Measurements from ENCODE around the gene GPX1. TPM values are rescaled to one million over a fixed set of nuclear protein-coding genes. Genes with fewer than 3 reads are reported as not detected.
"Not testable (repeated sequence)": the region's sequence is repeated elsewhere in the genome, so short reads cannot be mapped to it uniquely, and the experiment has no call there.

The GPX1 gene
- polyA plus RNA-seq, 3 donors: 96.7 to 170 (median 148) TPM

- DNase-seq (ENCODE audit: extremely low read depth in 1 of 11, low read depth in 9 of 11, low spot score in 4 of 11): peak; percentile 67 to 90 (median 84)
Measured at GRCh38 chr3:49339941-49340800, 18.0 kb downstream of the GPX1 start, which contains the start of gene USP4. USP4 (minus strand) TSS chr3:49340053; CDS start chr3:49340024, 29 bp downstream.

DNA sequence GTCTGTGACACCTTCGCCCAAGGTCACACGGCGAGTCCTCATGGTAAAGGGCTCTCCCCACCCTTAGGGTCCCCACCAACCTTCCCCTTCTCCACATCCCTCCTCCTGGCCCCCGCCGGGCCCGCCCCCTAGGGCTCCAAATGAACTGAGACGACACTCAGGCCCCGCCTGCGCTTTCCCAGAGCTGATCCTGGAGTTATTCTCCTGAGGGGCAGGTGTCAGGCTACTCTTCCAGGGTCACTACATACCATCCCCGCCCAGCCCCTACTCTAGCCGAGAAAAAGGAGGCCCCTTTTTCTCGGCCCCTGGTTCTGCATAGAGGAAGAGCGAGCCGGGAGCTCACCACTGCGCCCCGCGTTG, 18.6 kb downstream of the GPX1 start:
- peak in 1 of 11 donors; percentile 32 for DNase-seq (ENCODE audit: extremely low read depth in 1 of 11, low read depth in 9 of 11, low spot score in 4 of 11)

DNA sequence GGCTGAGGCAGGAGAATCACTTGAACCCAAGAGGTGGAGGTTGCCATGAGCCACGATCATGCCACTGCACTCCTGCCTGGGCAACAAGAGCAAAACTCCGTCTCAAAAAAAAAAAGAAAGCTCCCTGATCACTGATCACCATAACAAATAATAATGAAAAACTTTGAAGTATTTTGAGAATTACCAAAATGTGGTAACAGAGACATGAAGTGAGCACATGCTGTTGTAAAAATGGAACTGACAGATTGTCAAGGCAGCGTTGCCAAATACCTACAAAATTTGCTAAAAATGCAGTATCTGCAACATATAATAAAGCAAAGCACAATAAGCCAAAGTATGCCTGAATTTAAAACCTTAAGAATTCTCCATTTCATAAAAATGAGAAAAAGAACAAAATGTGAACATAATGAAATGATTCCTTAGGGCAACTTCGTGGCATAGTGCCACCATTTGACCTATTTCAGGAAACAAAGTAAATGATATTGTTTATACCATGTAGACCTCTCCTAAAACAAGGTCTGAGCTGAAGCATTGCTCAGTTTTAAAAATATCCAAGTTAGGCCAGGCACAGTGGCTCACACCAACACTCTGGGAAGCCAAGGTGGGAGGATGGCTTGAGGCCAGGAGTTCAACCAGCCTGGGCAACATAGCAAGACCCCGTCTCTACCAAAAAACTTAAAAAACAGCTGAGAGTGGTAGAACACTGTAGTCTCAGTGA, 24.1 kb downstream of the GPX1 start:
- no peak for DNase-seq (ENCODE audit: extremely low read depth in 1 of 11, low read depth in 9 of 11, low spot score in 4 of 11)

GRCh38 chr3:49333091-49333490, 25.1 kb downstream of the GPX1 start:
- no peak for DNase-seq (ENCODE audit: extremely low read depth in 1 of 11, low read depth in 9 of 11, low spot score in 4 of 11)

GRCh38 chr3:49329186-49329585, 29.0 kb downstream of the GPX1 start:
- DNase-seq (ENCODE audit: extremely low read depth in 1 of 11, low read depth in 9 of 11, low spot score in 4 of 11): no peak

GRCh38 chr3:49328350-49328749, 29.8 kb downstream of the GPX1 start:
- not testable (repeated sequence) for DNase-seq (ENCODE audit: extremely low read depth in 1 of 11, low read depth in 9 of 11, low spot score in 4 of 11)

- no peak for DNase-seq (ENCODE audit: extremely low read depth in 1 of 11, low read depth in 9 of 11, low spot score in 4 of 11)
Measured at GRCh38 chr3:49327485-49327884, 30.7 kb downstream of the GPX1 start.

DNA sequence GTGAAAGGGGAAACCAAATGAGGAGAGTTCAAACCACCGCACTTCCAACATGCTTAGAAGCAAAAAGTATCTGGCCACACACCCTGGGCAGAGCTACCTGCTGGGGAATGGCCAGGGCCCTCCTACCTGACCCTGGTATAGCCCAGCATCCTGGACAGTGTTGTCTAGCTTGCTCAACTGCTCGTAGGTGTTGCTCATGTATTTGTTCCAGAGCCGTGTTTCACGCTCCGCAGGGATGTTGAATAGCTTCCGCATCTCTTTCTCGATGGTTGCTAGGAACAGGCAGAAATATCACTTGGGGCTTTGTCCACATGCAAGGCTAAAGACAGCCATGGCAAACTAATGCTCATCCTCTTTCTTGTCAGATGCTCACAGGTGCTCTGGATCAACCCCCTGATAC, 33.4 kb downstream of the GPX1 start:
- no peak for DNase-seq (ENCODE audit: extremely low read depth in 1 of 11, low read depth in 9 of 11, low spot score in 4 of 11)

DNA sequence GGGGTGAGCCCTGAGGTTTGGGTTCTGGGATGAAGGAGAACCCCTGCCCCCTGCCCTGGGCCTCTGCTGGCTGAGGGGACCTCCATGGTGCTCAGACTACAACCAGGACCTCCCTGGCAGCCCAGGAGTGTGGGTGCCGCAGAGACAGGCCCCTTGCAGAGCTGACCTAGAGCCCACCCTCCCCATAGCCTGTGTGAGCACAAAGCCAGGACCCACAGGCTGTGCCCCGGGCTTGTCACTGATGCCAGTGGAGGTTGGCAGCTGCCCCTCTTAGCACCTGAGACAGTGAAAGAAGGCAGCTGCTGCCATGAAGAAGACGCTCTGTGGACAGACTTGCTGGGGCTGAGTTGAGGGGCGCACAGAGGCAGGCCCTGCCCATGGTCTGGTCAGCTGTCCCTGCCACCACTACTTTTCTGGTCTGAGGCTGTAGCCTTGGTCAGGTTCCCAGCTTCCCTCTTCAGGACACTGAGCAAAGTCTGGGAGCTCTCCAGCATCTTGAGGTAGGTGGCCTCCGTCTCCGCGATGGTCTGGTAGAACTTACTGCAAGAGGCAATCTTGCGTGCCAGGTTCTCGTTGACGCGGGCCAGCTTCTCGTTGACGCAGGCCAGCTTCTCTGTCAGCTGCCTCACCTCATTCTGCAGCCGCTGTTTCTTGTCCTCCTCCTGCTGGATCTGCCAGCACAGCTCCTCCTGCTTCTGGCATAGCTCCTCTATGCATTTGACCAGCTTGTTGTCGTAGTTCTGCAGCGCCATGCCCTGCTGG, 41.3 kb downstream of the GPX1 start:
- DNase-seq (ENCODE audit: extremely low read depth in 1 of 11, low read depth in 9 of 11, low spot score in 4 of 11): no peak

DNA sequence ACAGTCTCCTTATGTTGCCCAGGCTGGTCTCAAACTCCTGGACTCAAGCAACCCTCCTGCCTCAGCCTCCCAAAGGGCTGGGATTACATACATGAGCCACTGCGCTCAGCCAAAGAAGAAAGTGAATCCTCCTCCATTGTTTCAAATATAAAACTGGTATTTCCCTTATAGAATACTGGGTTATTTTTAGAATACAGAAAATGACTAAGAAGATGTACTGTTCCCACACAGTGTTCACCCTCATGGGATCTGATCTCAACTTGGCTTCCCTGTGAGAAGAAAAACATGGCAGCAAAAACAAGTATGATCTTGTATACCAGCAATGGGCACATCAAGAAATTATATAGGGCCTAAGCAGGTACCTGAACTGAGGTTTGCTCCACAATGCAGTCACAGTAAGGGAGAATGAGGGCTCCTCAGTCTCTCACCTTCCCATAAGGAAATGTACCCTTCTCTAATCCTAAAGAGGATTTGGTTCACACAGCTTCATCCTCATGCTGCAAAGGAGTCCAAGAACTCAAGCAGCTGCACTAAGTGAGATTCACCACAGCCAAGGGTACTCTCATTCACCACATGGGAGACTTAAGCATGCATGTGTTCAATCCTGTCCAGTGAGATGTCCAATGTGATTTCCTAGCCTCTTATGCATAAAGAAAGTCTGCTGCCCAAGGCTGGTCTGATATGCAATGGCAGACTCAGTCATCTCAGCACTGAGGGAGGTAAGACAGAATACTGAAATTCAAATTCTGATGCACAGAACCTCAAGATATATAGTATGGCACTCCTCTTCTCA, 44.1 kb downstream of the GPX1 start:
- no peak for DNase-seq (ENCODE audit: extremely low read depth in 1 of 11, low read depth in 9 of 11, low spot score in 4 of 11)

DNA sequence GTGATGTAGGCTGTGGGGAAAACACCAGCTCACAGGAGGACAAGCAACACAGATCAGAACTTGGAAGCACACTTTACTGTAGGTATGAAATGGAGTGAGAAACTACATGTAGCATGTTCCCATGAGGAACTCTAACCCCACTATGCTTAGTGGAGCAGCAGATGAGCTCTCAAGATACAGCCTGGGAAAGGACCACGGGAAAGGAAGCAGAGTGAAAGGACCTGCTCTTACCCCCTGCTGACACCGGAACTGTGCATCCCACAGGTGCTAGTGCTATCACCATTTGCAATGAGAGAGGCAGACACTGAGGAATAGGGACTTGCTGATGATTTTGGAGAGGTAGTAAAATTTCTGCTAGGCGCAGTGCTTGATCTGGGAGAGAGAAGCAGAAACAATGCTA, 46.9 kb downstream of the GPX1 start:
- no peak for DNase-seq (ENCODE audit: extremely low read depth in 1 of 11, low read depth in 9 of 11, low spot score in 4 of 11)

DNA sequence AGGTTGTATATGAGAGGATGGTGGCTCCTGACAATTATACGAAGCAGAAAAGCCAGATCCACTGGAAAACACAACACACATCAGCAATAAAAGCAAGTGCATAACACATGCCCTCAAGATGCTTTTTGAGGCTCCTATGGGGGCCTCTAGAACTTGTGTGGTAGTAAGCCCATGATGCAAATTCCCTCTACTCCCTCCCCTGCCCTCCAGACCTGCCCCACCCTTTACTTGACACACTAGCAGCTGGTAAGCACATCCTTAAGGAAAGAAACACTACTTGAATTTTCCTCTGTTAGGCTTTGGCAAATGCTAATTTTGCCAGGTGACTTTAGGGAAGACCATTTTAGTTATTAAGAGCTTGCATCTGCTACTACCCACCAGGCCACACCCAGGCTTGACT, 47.5 kb downstream of the GPX1 start:
- no peak for DNase-seq (ENCODE audit: extremely low read depth in 1 of 11, low read depth in 9 of 11, low spot score in 4 of 11)

Other genes starting within 250 kb of the GPX1 start
- gene USP19, start 237.5 kb downstream of the GPX1 start, polyA plus RNA-seq (ENCODE audit: insufficient read length in 3 of 3): 10 to 100 TPM; 56.2 to 62.6 (median 60.1) TPM
- 100 to 1,000 TPM; 357 to 459 (median 441) TPM for gene LAMB2, start 225.3 kb downstream of the GPX1 start, polyA plus RNA-seq (ENCODE audit: insufficient read length in 3 of 3)
- gene CCDC71, start 192.0 kb downstream of the GPX1 start, polyA plus RNA-seq (ENCODE audit: insufficient read length in 3 of 3): 10 to 100 TPM; 20.2 to 30.2 (median 24.3) TPM
- 10 to 100 TPM; 38.9 to 45.9 (median 40.0) TPM for gene KLHDC8B, start 186.8 kb downstream of the GPX1 start, polyA plus RNA-seq (ENCODE audit: insufficient read length in 3 of 3)
- gene C3orf62, start 81.1 kb downstream of the GPX1 start, polyA plus RNA-seq (ENCODE audit: insufficient read length in 3 of 3): 10 to 100 TPM in 2 of 3 donors, 1 to 10 TPM in 1; 8.7 to 12.6 (median 10.6) TPM
- 10 to 100 TPM; 61.2 to 77.5 (median 66.5) TPM for gene USP4, start 18.3 kb downstream of the GPX1 start, polyA plus RNA-seq (ENCODE audit: insufficient read length in 3 of 3)
- gene RHOA, start 53.6 kb upstream of the GPX1 start, polyA plus RNA-seq (ENCODE audit: insufficient read length in 3 of 3): 100 to 1,000 TPM; 481 to 531 (median 521) TPM
- 10 to 100 TPM; 33.9 to 36.7 (median 34.3) TPM for gene TCTA, start 54.1 kb upstream of the GPX1 start, polyA plus RNA-seq (ENCODE audit: insufficient read length in 3 of 3)
- gene AMT, start 64.1 kb upstream of the GPX1 start, polyA plus RNA-seq (ENCODE audit: insufficient read length in 3 of 3): 10 to 100 TPM; 37.6 to 48.9 (median 40.4) TPM
- 10 to 100 TPM; 21.8 to 26.8 (median 26.7) TPM for gene NICN1, start 71.0 kb upstream of the GPX1 start, polyA plus RNA-seq (ENCODE audit: insufficient read length in 3 of 3)
- 100 to 1,000 TPM in 2 of 3 donors, 10 to 100 TPM in 1; 99.7 to 116 (median 102) TPM for gene DAG1, start 111.9 kb upstream of the GPX1 start, polyA plus RNA-seq (ENCODE audit: insufficient read length in 3 of 3)
- 1 to 10 TPM; 1.2 to 1.5 (median 1.4) TPM for gene BSN, start 196.1 kb upstream of the GPX1 start, polyA plus RNA-seq (ENCODE audit: insufficient read length in 3 of 3)

Data from renal cortex interstitium (tissue), 11 donors.